ENCODE data around the gene DDX31. TPM values are rescaled to one million over a fixed set of nuclear protein-coding genes. Genes with fewer than 3 reads are reported as not detected.

The DDX31 gene
- total RNA-seq, 4 donors from 2014 or later: 6.1 to 30.1 (median 9.8) TPM

- DNase-seq: no peak
- Histone ChIP-seq H3K36me3 (no peaks in the 10 kb centered on the region), H3K27me3 (no peaks in the 10 kb centered on the region), H3K4me1 (no peaks in the 10 kb centered on the region), H3K27ac (no peak overlapping the region), H3K4me3 (no peak overlapping the region), H3K9me3 (no peaks in the 10 kb centered on the region)
- in situ Hi-C loops (cut with MboI; ENCODE audit: low pct_ligation_motif_present in 1 of 4, low pct_unique_long_range_greater_than_20kb in 1 of 4, low sequenced_read_pairs in 3 of 4): no loop called here
- 75 to 93% methylated on average over 2 to 12 of the region's 12 CpGs for WGBS, 2 donors (ENCODE audit: low coverage in 1 of 2)
- intact Hi-C loops (cut with DNase I; ENCODE audit: low total_unique reads): no loop called here
- TF ChIP-seq POLR2AphosphoS5 (IDR thresholded peaks at IDR 0.05) (no peak), CTCF (IDR thresholded peaks at IDR 0.05) (no peak), POLR2A (IDR thresholded peaks at IDR 0.05) (no peak), EP300 (IDR thresholded peaks at IDR 0.05; ENCODE audit: low read depth) (no peak)
Observed at GRCh38 chr9:132600326-132600984, 69.3 kb downstream of the DDX31 start.

- intact Hi-C loops (cut with DNase I; ENCODE audit: low total_unique reads): no loop called here
- TF ChIP-seq POLR2A (IDR thresholded peaks at IDR 0.05) (no peak), EP300 (IDR thresholded peaks at IDR 0.05; ENCODE audit: low read depth) (no peak), CTCF (IDR thresholded peaks at IDR 0.05) (no peak)
- Histone ChIP-seq H3K9me3 (no peaks in the 10 kb centered on the region), H3K4me1 (no peaks in the 10 kb centered on the region), H3K4me3 (no peak overlapping the region), H3K36me3 (peaks cover 0 to 9% (median 1%) of the 10 kb centered on the region in 4 donors), H3K27ac (no peak overlapping the region), H3K27me3 (peaks cover 5% of the 10 kb centered on the region)
- DNase-seq: no peak
- 89% methylated on average over 16 of the region's 16 CpGs; no CpG with 5 or more reads in 1 of the 2 donors for WGBS, 2 donors (ENCODE audit: low coverage in 1 of 2)
- in situ Hi-C loops (cut with MboI; ENCODE audit: low pct_ligation_motif_present in 1 of 4, low pct_unique_long_range_greater_than_20kb in 1 of 4, low sequenced_read_pairs in 3 of 4): no loop called here
Observed at GRCh38 chr9:132597073-132597775, 72.6 kb downstream of the DDX31 start.

GRCh38 chr9:132596200-132596599 lies 73.6 kb downstream of the DDX31 start:
- in situ Hi-C loops (cut with MboI; ENCODE audit: low pct_ligation_motif_present in 1 of 4, low pct_unique_long_range_greater_than_20kb in 1 of 4, low sequenced_read_pairs in 3 of 4): no loop called here
- 17 to 81% methylated on average over 1 to 3 of the region's 3 CpGs for WGBS, 2 donors (ENCODE audit: low coverage in 1 of 2)
- no peak overlapping the region for H3K27ac ChIP-seq
- H3K27me3 ChIP-seq: peaks cover 15% of the 10 kb centered on the region
- no peak overlapping the region for H3K4me3 ChIP-seq
- no peak for DNase-seq
- H3K4me1 ChIP-seq: no peaks in the 10 kb centered on the region
- intact Hi-C loops (cut with DNase I; ENCODE audit: low total_unique reads): no loop called here
- peaks cover 0 to 9% (median 1%) of the 10 kb centered on the region in 4 donors for H3K36me3 ChIP-seq
- H3K9me3 ChIP-seq: no peaks in the 10 kb centered on the region
- TF ChIP-seq CTCF (IDR thresholded peaks at IDR 0.05): no peak
- no peak for TF ChIP-seq EP300 (IDR thresholded peaks at IDR 0.05; ENCODE audit: low read depth)
- no peak for TF ChIP-seq POLR2A (IDR thresholded peaks at IDR 0.05)
- no peak for TF ChIP-seq POLR2AphosphoS5 (IDR thresholded peaks at IDR 0.05)

DNA sequence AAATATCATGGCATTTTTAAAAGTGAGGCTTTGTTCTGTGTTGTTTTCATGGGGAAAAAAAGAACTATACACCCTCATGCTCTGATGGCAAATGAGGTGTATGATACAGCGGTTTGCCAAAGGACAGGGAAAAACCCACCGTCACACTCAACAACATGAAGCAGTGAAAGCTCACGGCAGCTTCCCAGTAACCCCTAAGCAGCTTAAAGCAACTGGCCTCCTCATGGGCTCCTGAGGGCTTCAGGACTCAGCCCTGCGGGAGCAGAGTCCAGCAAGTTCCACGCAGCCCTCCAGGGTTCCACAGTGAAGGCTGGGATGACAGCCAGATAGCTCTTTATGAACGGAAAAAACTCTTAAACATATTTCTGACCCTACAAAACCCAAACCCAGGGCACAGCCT lies 74.5 kb downstream of the DDX31 start:
- H3K36me3 ChIP-seq: peaks cover 0 to 9% (median 1%) of the 10 kb centered on the region in 4 donors
- 81 to 88% methylated on average over 4 to 6 of the region's 6 CpGs for WGBS, 2 donors (ENCODE audit: low coverage in 1 of 2)
- peaks cover 0 to 5% (median under 1%) of the 10 kb centered on the region in 4 donors for H3K4me1 ChIP-seq
- in situ Hi-C loops (cut with MboI; ENCODE audit: low pct_ligation_motif_present in 1 of 4, low pct_unique_long_range_greater_than_20kb in 1 of 4, low sequenced_read_pairs in 3 of 4): no loop called here
- TF ChIP-seq POLR2AphosphoS5 (IDR thresholded peaks at IDR 0.05): no peak
- no peak for TF ChIP-seq CTCF (IDR thresholded peaks at IDR 0.05)
- TF ChIP-seq POLR2A (IDR thresholded peaks at IDR 0.05): no peak
- no peak for TF ChIP-seq EP300 (IDR thresholded peaks at IDR 0.05; ENCODE audit: low read depth)
- no peaks in the 10 kb centered on the region for H3K9me3 ChIP-seq
- intact Hi-C loops (cut with DNase I; ENCODE audit: low total_unique reads): no loop called here
- H3K27ac ChIP-seq: no peak overlapping the region
- peaks cover 24% of the 10 kb centered on the region for H3K27me3 ChIP-seq
- H3K4me3 ChIP-seq: no peak overlapping the region
- DNase-seq: no peak
